ENCODE data around the gene PPTC7.
"Not testable (repeated sequence)": the region's sequence is repeated elsewhere in the genome, so short reads cannot be mapped to it uniquely, and the experiment has no call there.

Gene PPTC7

DNA sequence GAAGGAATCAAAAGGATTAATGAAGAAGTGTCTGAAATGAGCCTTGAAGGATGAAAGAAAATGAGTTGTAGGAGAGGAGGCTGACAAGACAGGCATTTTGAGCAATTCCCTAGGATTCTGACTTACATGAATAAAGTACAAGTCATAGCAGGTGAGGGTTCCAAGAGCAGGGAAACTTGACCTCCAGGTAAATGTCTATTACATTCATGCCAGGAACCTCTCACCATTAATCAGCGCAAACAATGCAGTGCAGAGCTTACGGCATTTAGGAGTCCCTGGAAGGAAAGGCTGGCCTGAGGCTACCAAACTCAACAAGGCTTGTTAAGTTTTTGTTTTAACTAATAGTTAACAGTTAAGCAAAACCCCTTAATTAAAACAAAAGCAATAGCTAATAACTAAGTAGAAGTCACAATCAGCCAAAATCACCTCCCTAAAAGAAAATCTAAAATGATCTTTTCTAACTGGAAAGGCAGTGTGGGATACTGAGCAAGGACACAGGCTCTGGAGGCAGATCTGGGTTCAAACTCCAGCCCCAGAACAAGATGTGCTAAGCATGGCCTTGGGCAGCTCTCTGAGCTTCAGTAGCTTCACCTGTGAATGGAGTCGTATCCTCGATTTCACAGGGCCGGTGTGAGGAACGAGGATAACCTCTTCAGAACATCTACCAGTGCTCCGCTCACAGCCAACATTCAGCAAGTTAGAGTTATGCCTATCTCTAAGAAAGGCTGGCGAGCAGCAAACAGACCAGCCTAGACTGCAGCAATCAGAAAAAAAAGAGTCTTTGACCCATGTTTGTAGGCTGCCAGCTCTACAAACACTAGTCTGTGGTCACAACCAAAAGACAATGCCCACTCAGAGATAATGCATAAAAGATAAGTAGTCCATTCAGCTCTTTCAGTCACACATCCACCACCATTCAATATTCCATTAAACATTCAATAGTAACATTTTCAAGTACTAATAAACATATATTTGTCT lies 16.9 kb downstream of the PPTC7 start:
- ATAC-seq (ENCODE audit: low read depth) (peak; percentile 96), DNase-seq (ENCODE audit: low spot score) (no peak)
- H3K36me3 ChIP-seq (ENCODE audit: low read depth): peaks cover 5% of the 10 kb centered on the region
- peak overlapping the region; percentile 94 for H3K27ac ChIP-seq (ENCODE audit: poor library complexity, severe bottlenecking)
- no peaks in the 10 kb centered on the region for H3K9me3 ChIP-seq (ENCODE audit: severe bottlenecking)
- H3K27me3 ChIP-seq (ENCODE audit: insufficient read depth, poor library complexity, severe bottlenecking): no peaks in the 10 kb centered on the region
- H3K4me1 ChIP-seq (ENCODE audit: insufficient read depth, poor library complexity, severe bottlenecking): peaks cover 61% of the 10 kb centered on the region
- no peak for TF ChIP-seq CTCF (IDR thresholded peaks at IDR 0.05; ENCODE audit: poor library complexity, severe bottlenecking)
- no peak overlapping the region for H3K4me3 ChIP-seq (ENCODE audit: severe bottlenecking)

- TF ChIP-seq CTCF (IDR thresholded peaks at IDR 0.05; ENCODE audit: poor library complexity, severe bottlenecking): no peak
- ATAC-seq (ENCODE audit: low read depth) (no peak), DNase-seq (ENCODE audit: low spot score) (no peak)
- no peak overlapping the region for H3K4me3 ChIP-seq (ENCODE audit: severe bottlenecking)
- H3K27ac ChIP-seq (ENCODE audit: poor library complexity, severe bottlenecking): peak overlapping the region; percentile 94
- H3K27me3 ChIP-seq (ENCODE audit: insufficient read depth, poor library complexity, severe bottlenecking): no peaks in the 10 kb centered on the region
- peaks cover 2% of the 10 kb centered on the region for H3K36me3 ChIP-seq (ENCODE audit: low read depth)
- H3K4me1 ChIP-seq (ENCODE audit: insufficient read depth, poor library complexity, severe bottlenecking): peaks cover 57% of the 10 kb centered on the region
- H3K9me3 ChIP-seq (ENCODE audit: severe bottlenecking): no peaks in the 10 kb centered on the region
Measured at GRCh38 chr12:110564471-110564991, 18.6 kb downstream of the PPTC7 start.

DNA sequence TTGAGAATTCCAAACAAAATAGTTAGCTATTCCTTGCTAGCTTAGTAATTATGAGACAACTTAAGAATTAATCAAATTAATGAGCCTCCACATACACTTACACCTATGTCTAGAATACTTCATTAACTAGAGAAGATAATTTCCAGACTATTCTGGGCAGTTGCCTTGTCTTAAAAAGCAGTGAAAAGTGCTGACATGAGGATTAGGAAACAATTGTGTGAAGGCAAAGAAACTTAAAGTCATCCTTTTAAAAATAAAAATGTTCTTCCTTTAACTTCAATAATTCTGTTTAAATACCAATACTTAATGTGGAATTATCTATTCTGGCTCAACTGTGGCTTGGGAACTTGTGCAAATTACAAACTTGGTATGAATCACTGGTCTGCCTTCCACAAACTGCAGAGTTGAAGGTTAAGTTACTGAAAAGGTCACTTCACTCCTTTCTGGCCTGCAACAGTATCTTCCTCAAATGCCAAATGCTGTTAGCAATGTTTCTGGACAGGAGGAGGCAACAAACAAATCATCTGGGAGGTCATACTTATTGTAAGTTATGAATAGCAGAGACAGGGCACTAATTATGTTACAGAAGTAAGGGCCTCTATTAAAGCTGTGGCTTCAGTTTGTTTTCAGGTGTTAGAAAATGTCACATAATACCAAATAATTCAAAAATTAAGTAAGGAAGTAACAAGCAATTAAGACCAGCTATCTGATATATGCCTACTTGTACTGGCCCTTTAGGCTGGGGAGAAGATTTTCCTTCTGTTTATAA lies 19.2 kb downstream of the PPTC7 start:
- H3K36me3 ChIP-seq (ENCODE audit: low read depth): no peaks in the 10 kb centered on the region
- ATAC-seq (ENCODE audit: low read depth) (no peak), DNase-seq (ENCODE audit: low spot score) (no peak)
- peak overlapping the region; percentile 94 for H3K27ac ChIP-seq (ENCODE audit: poor library complexity, severe bottlenecking)
- no peaks in the 10 kb centered on the region for H3K9me3 ChIP-seq (ENCODE audit: severe bottlenecking)
- H3K4me3 ChIP-seq (ENCODE audit: severe bottlenecking): no peak overlapping the region
- no peaks in the 10 kb centered on the region for H3K27me3 ChIP-seq (ENCODE audit: insufficient read depth, poor library complexity, severe bottlenecking)
- peaks cover 55% of the 10 kb centered on the region for H3K4me1 ChIP-seq (ENCODE audit: insufficient read depth, poor library complexity, severe bottlenecking)
- no peak for TF ChIP-seq CTCF (IDR thresholded peaks at IDR 0.05; ENCODE audit: poor library complexity, severe bottlenecking)

DNA sequence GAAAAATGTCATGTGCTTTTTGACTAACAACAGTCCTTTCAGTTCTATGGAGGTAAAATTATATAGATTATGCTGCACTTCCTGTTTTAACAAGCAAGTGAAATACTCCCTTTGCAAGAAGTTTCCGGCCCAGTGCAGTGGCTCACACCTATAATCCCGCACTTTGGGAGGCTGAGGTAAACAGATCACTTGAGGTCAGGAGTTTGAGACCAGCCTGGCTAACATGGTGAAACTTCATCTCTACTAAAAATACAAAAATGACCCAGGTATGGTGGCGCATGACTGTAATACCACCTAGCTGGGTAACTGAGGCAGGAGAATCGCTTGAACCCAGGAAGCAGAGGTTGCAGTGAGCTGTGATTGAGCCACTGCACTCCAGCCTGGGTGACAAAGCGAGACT lies 20.7 kb downstream of the PPTC7 start:
- not testable (repeated sequence) for H3K4me3 ChIP-seq (ENCODE audit: severe bottlenecking); H3K27me3 ChIP-seq (ENCODE audit: insufficient read depth, poor library complexity, severe bottlenecking); H3K36me3 ChIP-seq (ENCODE audit: low read depth); DNase-seq (ENCODE audit: low spot score); H3K9me3 ChIP-seq (ENCODE audit: severe bottlenecking); ATAC-seq (ENCODE audit: low read depth)
- peaks cover 57% of the 10 kb centered on the region for H3K4me1 ChIP-seq (ENCODE audit: insufficient read depth, poor library complexity, severe bottlenecking)
- H3K27ac ChIP-seq (ENCODE audit: poor library complexity, severe bottlenecking): peak overlapping the region; percentile 94

DNA sequence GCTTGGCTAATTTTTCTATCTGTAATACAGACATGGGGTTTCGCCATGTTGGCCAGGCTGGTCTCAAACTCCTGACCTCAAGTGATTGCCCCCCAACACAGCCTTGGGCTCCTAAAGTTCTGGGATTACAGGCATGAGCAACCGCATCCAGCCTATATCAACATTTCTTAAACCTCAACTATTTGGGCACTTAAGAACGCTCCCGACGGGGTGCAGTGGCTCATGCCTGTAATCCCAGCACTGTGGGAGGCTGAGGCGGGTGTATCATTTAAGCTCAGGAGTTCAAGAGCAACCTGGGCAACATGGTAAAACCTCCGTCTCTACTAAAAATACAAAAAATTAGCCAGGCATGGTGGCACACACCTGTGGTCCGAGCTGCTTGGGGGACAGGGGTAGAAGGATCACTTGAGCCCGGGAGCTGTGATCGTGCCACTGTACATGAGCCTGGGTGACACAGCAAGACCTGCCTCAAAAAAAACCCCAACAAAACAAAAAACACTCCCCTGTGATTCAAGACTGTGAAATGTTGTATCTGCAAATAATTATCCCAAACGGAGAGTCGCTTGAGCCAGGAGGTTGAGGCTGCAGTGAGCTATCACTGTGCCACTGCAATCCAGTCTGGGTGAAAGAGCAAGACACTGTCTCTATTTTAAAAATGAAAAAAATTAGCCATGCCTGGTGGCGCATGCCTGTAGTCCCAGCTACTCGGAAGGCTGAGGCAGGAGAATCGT lies 21.5 kb downstream of the PPTC7 start:
- no peak for TF ChIP-seq CTCF (IDR thresholded peaks at IDR 0.05; ENCODE audit: poor library complexity, severe bottlenecking)
- peaks cover 10% of the 10 kb centered on the region; the same call in 1 of the 2 replicates for H3K36me3 ChIP-seq (ENCODE audit: low read depth)
- no peak overlapping the region for H3K4me3 ChIP-seq (ENCODE audit: severe bottlenecking)
- ATAC-seq (ENCODE audit: low read depth) (no peak), DNase-seq (ENCODE audit: low spot score) (no peak)
- H3K27me3 ChIP-seq (ENCODE audit: insufficient read depth, poor library complexity, severe bottlenecking): no peaks in the 10 kb centered on the region
- no peaks in the 10 kb centered on the region for H3K9me3 ChIP-seq (ENCODE audit: severe bottlenecking)
- peak overlapping the region; percentile 94 for H3K27ac ChIP-seq (ENCODE audit: poor library complexity, severe bottlenecking)
- H3K4me1 ChIP-seq (ENCODE audit: insufficient read depth, poor library complexity, severe bottlenecking): peaks cover 56% of the 10 kb centered on the region
